Progenitor cell of endocrine pancreas (in vitro differentiated cells): ENCODE measurements around the gene CTPS1. TPM values are rescaled to one million over a fixed set of nuclear protein-coding genes. Genes with fewer than 3 reads are reported as not detected.
A peak's percentile ranks its signal among the peaks of the same experiment; 100 is the strongest.

Source experiments
- DNase-seq: peaks from one replicate; pipeline ENCODE4 v3.0.0; 2021; ENCODE audit warnings: low spot score; ENCODE audit not compliant: unreplicated experiment
- H3K27ac Mint-ChIP-seq: 2 replicates; pipeline ENCODE4 v1.8.0; 2021; ENCODE audit warnings: mild to moderate bottlenecking, moderate library complexity, mixed read lengths
- H3K27me3 Mint-ChIP-seq: 2 replicates; pipeline ENCODE4 v1.8.0; 2021; ENCODE audit warnings: mixed read lengths
- H3K36me3 Mint-ChIP-seq: 2 replicates; pipeline ENCODE4 v1.8.0; 2022; ENCODE audit warnings: mixed read lengths; ENCODE audit not compliant: insufficient read depth
- H3K4me1 Mint-ChIP-seq: 2 replicates; pipeline ENCODE4 v1.8.0; 2021; ENCODE audit warnings: low read depth, mixed read lengths
- H3K4me3 Mint-ChIP-seq: 2 replicates; pipeline ENCODE4 v1.8.0; 2021; ENCODE audit warnings: low read depth, mild to moderate bottlenecking, moderate library complexity, mixed read lengths
- H3K9me3 Mint-ChIP-seq: 2 replicates; pipeline ENCODE4 v1.8.0; 2021; ENCODE audit warnings: low read depth, mixed read lengths
- long read RNA-seq: library from polyadenylated mRNA; unstranded; transcript quantifications from one replicate; pipeline ENCODE4 v2.0.0, GENCODE V29; 2020
- total RNA-seq: library from RNA; stranded (reverse); gene quantifications from 2 replicates; pipeline ENCODE4 v1.2.1, GENCODE V29; 2021
- TF ChIP-seq, protein P1 (sequence below): fragments of 200-600 bp; sonication (generic); IDR thresholded peaks from one replicate; pipeline ENCODE4 v1.5.0; 2021; ENCODE audit warnings: antibody characterized with exemption, mild to moderate bottlenecking; ENCODE audit not compliant: unreplicated experiment

The CTPS1 gene, protein sequence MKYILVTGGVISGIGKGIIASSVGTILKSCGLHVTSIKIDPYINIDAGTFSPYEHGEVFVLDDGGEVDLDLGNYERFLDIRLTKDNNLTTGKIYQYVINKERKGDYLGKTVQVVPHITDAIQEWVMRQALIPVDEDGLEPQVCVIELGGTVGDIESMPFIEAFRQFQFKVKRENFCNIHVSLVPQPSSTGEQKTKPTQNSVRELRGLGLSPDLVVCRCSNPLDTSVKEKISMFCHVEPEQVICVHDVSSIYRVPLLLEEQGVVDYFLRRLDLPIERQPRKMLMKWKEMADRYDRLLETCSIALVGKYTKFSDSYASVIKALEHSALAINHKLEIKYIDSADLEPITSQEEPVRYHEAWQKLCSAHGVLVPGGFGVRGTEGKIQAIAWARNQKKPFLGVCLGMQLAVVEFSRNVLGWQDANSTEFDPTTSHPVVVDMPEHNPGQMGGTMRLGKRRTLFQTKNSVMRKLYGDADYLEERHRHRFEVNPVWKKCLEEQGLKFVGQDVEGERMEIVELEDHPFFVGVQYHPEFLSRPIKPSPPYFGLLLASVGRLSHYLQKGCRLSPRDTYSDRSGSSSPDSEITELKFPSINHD
- 37.6 and 38.5 TPM in 2 replicates for total RNA-seq
- long read RNA-seq, transcript CTPS1-209 (17 exons, 2,019 nt): minor isoform, 5 of 325 reads
- long read RNA-seq, transcript CTPS1-202 (19 exons, 3,201 nt): major isoform, 257 of 325 reads
- long read RNA-seq, transcript CTPS1-211 (18 exons, 2,855 nt): minor isoform, 9 of 325 reads
- long read RNA-seq, transcript CTPS1-214 (18 exons, 2,648 nt): minor isoform, 23 of 325 reads
- long read RNA-seq, partial matches to known transcripts: 16 of 325 reads
- long read RNA-seq, other reads (novel, unspliced or antisense): 13 of 325 reads

DNA sequence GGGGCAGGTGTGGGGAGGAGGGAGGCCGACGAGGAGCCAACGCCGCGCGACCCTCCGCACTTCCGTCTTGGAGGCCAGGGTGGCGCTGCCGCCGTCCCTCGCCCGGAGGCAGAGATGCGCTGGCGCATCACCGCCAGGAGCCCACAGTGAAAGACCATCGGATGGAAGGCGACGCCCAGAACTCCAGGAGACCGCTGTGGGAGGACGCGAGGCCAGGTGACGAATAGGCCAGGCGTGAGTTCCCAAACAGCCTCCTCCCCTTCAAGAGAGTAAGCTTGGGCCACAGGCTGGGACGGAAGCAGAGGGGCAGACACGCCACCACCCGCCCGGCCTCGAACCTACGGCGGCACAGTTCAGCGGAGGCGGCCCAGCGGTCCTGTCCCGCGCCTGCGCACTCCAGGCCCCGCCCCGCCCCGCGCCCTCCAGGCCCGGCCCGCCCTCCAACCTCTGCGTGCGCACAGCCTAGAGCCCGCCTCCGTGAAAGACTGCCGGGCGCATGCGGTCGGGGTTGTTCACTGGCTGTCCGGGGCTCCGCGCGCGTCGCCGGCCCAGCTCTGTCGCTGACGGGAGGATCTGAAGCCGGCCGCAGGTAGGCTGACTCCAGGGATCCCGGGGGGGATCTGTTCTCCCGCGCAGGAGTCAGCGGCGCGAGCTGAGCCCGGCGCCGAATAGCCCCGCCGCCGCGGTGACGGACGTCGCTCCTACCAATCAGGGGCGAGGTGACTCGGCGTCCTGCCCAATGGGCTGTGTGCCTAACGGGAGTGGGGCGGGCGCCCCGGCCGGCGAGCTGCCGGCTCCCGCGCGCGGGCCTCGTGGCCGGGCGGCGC, at the start of gene CTPS1:
CTPS1 (plus strand) TSS at position 456 of the 827 bp plus-strand sequence. CDS start 3,595 bp downstream, outside the sequence.
- H3K27me3 Mint-ChIP-seq: peaks cover 5% of the 10 kb centered on the region
- peaks cover 21% of the 10 kb centered on the region for H3K4me1 Mint-ChIP-seq
- TF ChIP-seq, protein P1, sequence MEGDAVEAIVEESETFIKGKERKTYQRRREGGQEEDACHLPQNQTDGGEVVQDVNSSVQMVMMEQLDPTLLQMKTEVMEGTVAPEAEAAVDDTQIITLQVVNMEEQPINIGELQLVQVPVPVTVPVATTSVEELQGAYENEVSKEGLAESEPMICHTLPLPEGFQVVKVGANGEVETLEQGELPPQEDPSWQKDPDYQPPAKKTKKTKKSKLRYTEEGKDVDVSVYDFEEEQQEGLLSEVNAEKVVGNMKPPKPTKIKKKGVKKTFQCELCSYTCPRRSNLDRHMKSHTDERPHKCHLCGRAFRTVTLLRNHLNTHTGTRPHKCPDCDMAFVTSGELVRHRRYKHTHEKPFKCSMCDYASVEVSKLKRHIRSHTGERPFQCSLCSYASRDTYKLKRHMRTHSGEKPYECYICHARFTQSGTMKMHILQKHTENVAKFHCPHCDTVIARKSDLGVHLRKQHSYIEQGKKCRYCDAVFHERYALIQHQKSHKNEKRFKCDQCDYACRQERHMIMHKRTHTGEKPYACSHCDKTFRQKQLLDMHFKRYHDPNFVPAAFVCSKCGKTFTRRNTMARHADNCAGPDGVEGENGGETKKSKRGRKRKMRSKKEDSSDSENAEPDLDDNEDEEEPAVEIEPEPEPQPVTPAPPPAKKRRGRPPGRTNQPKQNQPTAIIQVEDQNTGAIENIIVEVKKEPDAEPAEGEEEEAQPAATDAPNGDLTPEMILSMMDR: peak; percentile 50
- H3K27ac Mint-ChIP-seq: peak within 1 kb of the TSS; percentile 95
- DNase-seq: peak; percentile 91
- H3K4me3 Mint-ChIP-seq: peak within 1 kb of the TSS; percentile 81
- H3K9me3 Mint-ChIP-seq: no peaks in the 10 kb centered on the region
- H3K36me3 Mint-ChIP-seq: peaks cover 4% of the 10 kb centered on the region

DNA sequence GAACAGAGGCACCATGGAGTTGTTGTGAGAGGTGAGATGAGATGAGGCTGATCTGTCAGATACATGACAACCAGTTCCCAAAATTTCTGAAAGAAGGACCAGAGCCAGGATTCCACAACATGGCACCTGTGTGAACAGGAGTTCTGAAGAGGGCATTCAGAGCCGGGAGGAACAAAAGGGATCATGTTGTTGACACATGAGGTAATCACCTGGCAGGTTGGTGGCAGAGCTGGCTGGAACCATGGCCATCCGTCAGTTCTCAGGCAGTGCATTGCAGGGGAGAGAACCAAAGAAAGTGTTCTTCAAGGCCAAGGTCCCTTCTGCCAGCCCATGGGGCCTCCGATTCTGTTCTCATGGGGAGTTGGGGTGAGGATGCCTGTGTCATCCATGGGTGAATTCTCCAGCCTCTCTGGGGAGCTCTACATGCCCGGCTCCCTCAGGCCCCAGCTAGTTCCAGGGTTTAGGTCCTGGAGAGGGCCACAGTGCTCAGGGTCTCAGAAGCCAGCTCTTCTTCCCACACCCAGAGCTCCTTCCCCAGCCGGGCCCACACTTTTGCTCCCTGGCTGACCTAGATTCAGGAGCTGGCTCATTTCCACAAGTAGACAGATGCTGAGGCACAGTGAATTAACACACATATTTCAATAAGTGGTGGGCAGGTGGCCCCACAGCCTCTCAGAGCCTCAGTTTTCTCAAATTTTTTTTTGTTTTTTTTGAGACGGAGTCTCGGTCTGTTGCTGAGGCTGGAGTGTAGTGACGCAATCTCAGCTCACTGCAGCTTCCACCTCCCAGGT, 49.1 kb upstream of the CTPS1 start:
- no peak for DNase-seq
- H3K9me3 Mint-ChIP-seq: no peaks in the 10 kb centered on the region
- TF ChIP-seq, protein P1: no peak

DNA sequence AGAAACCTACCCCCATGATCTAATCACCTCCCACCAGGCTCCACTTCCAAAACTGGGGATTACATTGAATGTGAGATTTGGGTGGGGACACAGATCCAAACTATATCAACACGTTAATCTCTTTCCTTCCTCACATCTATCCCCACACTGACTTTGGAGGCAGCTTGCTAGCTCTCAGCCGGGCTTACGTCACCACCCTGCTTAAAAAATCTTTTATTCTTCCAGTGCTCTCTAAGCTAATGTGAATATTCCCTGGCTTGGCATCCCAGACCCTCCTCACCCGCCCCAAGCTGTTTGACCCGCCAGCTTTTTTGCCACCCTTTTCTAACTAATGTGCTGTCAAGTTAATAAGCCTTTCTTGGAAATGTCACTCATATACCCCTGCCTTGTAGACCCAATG, 47.9 kb upstream of the CTPS1 start:
- TF ChIP-seq, protein P1: no peak
- H3K27ac Mint-ChIP-seq: no peak overlapping the region
- DNase-seq: no peak
- no peaks in the 10 kb centered on the region for H3K9me3 Mint-ChIP-seq
- no peaks in the 10 kb centered on the region for H3K36me3 Mint-ChIP-seq
- peak overlapping the region; percentile 15 for H3K4me3 Mint-ChIP-seq
- peaks cover 21% of the 10 kb centered on the region for H3K4me1 Mint-ChIP-seq
- H3K27me3 Mint-ChIP-seq: no peaks in the 10 kb centered on the region

More for the DNA sequence above, 49.1 kb upstream of the CTPS1 start:
- Mint-ChIP-seq H3K4me3 (no peak overlapping the region), H3K36me3 (no peaks in the 10 kb centered on the region), H3K4me1 (peaks cover 30% of the 10 kb centered on the region), H3K27ac (no peak overlapping the region), H3K27me3 (no peaks in the 10 kb centered on the region)

DNA sequence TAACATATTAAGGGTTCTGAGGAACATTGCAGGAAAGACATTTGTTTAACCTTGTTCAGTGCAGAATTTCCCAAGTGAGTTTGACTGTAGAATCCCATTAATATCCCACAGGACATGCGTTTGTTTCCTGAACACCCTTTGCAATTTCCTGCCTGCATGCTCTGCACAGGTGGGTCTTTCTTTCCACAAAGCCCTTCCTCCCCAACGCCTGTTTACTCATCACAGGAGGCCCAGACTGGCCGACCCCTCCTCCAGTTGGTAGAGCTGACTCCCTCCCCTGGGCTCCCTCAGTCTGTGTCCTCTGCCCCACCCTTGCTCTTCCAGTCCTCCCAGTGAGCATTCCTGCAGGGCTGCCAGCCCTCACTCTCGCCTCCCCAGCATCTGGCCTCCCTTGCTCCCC, 47.5 kb upstream of the CTPS1 start:
- H3K36me3 Mint-ChIP-seq: no peaks in the 10 kb centered on the region
- DNase-seq: no peak
- H3K9me3 Mint-ChIP-seq: no peaks in the 10 kb centered on the region
- H3K27me3 Mint-ChIP-seq: no peaks in the 10 kb centered on the region
- peak overlapping the region; percentile 15 for H3K4me3 Mint-ChIP-seq
- TF ChIP-seq, protein P1: no peak
- peak overlapping the region; percentile 19 for H3K27ac Mint-ChIP-seq
- peaks cover 17% of the 10 kb centered on the region for H3K4me1 Mint-ChIP-seq
